ENCODE measurements around the gene ARRDC1.

DNA sequence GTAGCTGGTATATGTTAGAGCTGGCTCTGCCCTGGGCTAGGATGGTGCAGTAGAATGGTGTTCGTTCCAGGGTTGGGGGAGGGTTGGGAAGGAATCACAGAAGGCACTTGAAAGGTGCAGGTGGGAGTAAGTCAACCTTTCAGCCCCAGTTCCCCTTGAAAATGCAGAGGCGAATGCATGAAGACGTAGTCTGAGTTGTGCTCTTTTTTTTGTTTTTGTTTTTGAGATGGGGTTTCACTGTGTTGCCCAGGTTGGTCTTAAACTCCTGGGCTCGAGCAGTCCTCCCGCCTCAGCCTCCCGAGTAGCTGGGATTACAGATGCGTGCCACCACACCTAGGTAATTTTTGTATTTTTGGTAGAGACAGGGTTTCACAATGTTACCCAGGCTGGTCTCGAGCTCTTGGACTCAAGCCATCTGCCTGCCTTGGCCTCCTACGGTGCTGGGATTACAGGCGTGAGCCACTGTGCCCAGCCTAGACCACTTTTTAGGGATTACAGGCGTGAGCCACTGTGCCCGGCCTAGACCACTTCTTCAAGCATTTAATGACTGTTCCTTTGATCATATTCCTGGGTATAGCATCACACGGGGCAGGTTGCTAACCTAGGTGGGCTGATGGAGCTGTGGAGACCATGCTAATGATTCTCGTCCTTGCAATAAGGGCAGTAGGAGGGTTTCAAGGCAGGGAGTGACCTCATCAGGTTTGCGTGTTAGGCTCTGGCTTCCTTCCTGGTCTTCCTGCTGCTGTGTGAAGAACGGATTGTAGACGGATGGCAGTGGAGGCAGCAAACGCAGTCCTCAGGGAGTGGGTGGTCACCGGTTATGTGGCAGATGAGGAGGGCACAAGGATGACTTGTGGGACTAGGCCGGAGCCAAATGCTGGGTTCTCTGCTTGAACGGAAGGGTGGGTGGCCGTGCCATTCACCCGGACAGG, 27.0 kb downstream of the ARRDC1 start:
- TF ChIP-seq CTCF (IDR thresholded peaks at IDR 0.05; ENCODE audit: low read depth, low read length, poor library complexity, severe bottlenecking), result no peak
- no peak for TF ChIP-seq EZH2phosphoT487 (IDR thresholded peaks at IDR 0.05; ENCODE audit: borderline replicate concordance, low read length)

Data from DOHH2 (cell line).